ENCODE measurements around the gene SHROOM2. TPM values are rescaled to one million over a fixed set of nuclear protein-coding genes. Genes with fewer than 3 reads are reported as not detected.

Gene SHROOM2
- total RNA-seq, 1 donor from 2014 or later = 8.2 TPM

DNA sequence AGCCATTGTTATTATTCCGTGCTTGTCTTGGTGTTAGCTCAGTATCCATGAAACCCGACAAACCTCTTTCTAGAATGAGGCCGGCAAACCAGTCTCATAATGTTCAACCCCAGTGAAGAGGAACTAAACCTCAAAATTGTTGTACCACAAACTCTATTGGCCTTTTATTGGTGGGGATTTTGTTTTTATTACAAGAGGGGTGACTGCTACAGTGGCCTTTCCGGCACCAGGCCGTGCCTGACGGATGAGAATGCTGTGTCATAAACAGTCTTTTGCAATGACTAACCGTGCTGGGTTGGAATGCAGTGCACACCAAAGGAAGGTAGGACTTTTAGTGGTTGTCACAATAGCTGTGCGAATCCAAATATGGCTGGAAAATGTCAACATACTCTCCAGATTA lies 60.8 kb downstream of the SHROOM2 start:
- Mint-ChIP-seq H3K27me3 (ENCODE audit: unreplicated experiment) (no peaks in the 10 kb centered on the region), H3K4me1 (ENCODE audit: unreplicated experiment) (peaks cover 40% of the 10 kb centered on the region), H3K4me3 (ENCODE audit: unreplicated experiment) (no peak overlapping the region), H3K9me3 (ENCODE audit: unreplicated experiment) (peaks cover 3% of the 10 kb centered on the region), H3K27ac (ENCODE audit: unreplicated experiment) (peak overlapping the region; percentile 75), H3K36me3 (ENCODE audit: unreplicated experiment) (no peaks in the 10 kb centered on the region)
- DNase-seq (ENCODE audit: extremely low spot score, unreplicated experiment) = no peak
- TF ChIP-seq, protein P1, sequence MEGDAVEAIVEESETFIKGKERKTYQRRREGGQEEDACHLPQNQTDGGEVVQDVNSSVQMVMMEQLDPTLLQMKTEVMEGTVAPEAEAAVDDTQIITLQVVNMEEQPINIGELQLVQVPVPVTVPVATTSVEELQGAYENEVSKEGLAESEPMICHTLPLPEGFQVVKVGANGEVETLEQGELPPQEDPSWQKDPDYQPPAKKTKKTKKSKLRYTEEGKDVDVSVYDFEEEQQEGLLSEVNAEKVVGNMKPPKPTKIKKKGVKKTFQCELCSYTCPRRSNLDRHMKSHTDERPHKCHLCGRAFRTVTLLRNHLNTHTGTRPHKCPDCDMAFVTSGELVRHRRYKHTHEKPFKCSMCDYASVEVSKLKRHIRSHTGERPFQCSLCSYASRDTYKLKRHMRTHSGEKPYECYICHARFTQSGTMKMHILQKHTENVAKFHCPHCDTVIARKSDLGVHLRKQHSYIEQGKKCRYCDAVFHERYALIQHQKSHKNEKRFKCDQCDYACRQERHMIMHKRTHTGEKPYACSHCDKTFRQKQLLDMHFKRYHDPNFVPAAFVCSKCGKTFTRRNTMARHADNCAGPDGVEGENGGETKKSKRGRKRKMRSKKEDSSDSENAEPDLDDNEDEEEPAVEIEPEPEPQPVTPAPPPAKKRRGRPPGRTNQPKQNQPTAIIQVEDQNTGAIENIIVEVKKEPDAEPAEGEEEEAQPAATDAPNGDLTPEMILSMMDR (IDR thresholded peaks at IDR 0.05) = no peak

DNA sequence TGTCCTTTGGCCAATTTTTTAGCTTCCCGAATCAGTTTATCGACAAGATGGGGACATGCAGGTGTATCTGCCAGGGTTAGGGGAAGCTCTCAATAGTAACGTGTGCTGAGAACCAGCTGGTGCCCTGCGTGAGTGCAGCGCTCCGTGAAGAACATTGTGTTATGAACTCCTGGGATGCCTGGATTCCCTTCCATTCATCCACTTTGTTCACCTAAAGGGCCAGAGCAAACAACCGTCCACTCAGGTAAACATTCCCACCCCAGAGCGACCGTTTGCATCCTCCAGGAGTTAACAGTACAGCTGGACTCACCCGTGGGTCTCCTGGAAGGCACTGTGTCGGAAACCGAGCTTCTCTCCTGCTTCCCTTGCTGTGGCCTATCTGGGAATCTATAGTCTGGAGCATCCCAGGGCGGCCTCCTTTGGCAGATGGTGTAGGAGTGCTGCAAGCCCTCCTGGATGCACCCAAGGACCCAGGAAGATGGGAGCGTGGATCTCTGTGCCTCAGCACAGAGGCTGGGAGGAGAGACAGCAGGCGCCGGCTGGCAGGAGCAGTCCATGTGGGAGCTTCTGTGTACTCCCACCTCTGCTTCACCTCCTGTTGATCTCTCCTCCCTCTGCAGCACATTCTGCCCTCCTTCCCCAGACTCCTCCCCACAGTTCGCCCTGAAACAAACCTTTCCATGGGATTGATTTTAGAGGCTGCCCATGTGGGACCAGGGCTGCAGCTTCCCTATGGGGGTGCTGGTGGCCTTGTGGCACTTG lies 62.7 kb downstream of the SHROOM2 start:
- Mint-ChIP-seq H3K27ac (ENCODE audit: unreplicated experiment) (no peak overlapping the region), H3K4me3 (ENCODE audit: unreplicated experiment) (no peak overlapping the region), H3K9me3 (ENCODE audit: unreplicated experiment) (no peaks in the 10 kb centered on the region), H3K4me1 (ENCODE audit: unreplicated experiment) (peaks cover 28% of the 10 kb centered on the region), H3K27me3 (ENCODE audit: unreplicated experiment) (no peaks in the 10 kb centered on the region), H3K36me3 (ENCODE audit: unreplicated experiment) (no peaks in the 10 kb centered on the region)
- DNase-seq (ENCODE audit: extremely low spot score, unreplicated experiment) = no peak
- TF ChIP-seq, protein P1 (IDR thresholded peaks at IDR 0.05) = no peak

DNA sequence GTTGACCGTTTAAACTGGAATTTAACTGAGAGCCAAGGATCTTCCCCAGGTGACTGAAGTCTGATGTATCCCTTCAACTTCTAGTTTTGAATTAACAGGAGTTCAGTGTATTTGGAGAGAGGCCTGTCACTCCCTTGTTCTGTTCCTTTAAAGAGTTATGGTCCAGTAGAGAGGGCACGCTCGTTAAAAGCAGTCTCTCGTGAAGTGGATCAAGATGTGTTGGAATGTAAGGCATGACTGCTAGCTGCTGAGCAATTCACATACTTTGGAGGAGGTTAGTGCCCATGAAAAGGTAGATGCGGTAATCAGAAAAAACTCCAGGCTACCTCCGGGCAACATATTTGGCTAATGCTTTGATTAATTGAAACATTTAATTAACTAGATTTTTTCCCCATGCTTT lies 65.7 kb downstream of the SHROOM2 start:
- peaks cover 19% of the 10 kb centered on the region for H3K4me1 Mint-ChIP-seq (ENCODE audit: unreplicated experiment)
- no peaks in the 10 kb centered on the region for H3K9me3 Mint-ChIP-seq (ENCODE audit: unreplicated experiment)
- no peak overlapping the region for H3K27ac Mint-ChIP-seq (ENCODE audit: unreplicated experiment)

DNA sequence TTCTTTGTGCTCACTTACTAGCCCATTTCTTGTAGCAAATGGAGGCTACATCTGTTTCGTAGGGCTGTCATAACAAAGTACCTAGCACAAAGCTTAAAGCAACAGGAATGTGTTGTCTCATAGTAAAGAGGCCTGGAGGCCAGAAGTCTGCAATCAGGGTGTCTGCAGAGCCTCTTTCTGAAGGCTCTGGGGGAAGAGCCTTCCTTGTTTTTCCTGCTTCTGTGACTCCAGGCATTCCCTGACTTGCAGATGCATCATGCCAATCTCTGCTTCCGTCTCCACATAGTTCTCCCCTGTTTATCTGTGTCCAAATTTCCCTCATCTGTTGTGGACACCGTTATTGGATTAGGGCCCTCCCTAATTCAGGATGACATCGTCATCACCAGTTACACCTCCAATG lies 67.1 kb downstream of the SHROOM2 start:
- H3K36me3 Mint-ChIP-seq (ENCODE audit: unreplicated experiment) = peaks cover 1% of the 10 kb centered on the region
- H3K27ac Mint-ChIP-seq (ENCODE audit: unreplicated experiment) = no peak overlapping the region
- H3K27me3 Mint-ChIP-seq (ENCODE audit: unreplicated experiment) = no peaks in the 10 kb centered on the region
- H3K4me3 Mint-ChIP-seq (ENCODE audit: unreplicated experiment) = no peak overlapping the region
- no peak for DNase-seq (ENCODE audit: extremely low spot score, unreplicated experiment)
- peaks cover 13% of the 10 kb centered on the region for H3K4me1 Mint-ChIP-seq (ENCODE audit: unreplicated experiment)
- TF ChIP-seq, protein P1 (IDR thresholded peaks at IDR 0.05) = no peak
- no peaks in the 10 kb centered on the region for H3K9me3 Mint-ChIP-seq (ENCODE audit: unreplicated experiment)

More for the DNA sequence above, 65.7 kb downstream of the SHROOM2 start:
- TF ChIP-seq, protein P1 (IDR thresholded peaks at IDR 0.05) = no peak
- Mint-ChIP-seq H3K27me3 (ENCODE audit: unreplicated experiment) (no peaks in the 10 kb centered on the region), H3K4me3 (ENCODE audit: unreplicated experiment) (no peak overlapping the region), H3K36me3 (ENCODE audit: unreplicated experiment) (no peaks in the 10 kb centered on the region)
- DNase-seq (ENCODE audit: extremely low spot score, unreplicated experiment) = no peak

DNA sequence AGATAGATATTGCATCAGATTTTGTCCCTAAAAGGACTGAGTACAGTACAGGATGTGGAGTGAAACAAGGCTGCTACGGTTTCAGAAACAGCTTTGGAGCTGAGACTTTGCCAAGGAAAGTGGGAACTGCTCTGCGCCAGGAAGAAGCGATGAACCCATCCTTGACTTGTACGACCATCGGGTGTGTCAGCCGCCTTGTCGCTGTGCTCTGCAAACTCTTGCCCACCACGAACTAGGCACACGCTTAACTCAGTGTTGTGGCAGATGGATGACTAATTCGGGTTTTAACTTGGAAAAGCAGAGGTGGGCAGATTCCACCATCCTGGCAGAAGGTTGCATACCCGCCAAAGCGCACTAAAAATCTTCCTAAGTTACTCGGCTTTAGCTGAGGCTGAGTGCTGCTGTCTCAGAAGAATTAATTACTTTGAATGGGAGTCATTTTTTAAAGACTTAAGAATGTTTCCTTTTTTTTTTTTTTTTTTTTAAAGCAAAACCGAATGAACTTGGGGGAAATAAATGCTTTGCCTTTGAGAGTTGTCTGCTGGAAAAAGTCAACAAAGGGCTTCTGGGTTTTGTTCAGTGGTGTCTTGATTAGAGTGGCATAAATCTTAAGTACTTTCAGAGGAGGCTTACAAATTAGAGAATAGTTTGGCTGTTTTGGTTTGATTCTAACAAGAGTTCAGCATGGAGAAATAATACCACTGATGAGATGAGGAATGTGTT lies 69.5 kb downstream of the SHROOM2 start:
- TF ChIP-seq, protein P1 (IDR thresholded peaks at IDR 0.05) = no peak
- no peak overlapping the region for H3K4me3 Mint-ChIP-seq (ENCODE audit: unreplicated experiment)
- peaks cover 1% of the 10 kb centered on the region for H3K36me3 Mint-ChIP-seq (ENCODE audit: unreplicated experiment)
- no peaks in the 10 kb centered on the region for H3K27me3 Mint-ChIP-seq (ENCODE audit: unreplicated experiment)
- H3K4me1 Mint-ChIP-seq (ENCODE audit: unreplicated experiment) = peaks cover 27% of the 10 kb centered on the region
- no peak overlapping the region for H3K27ac Mint-ChIP-seq (ENCODE audit: unreplicated experiment)
- no peaks in the 10 kb centered on the region for H3K9me3 Mint-ChIP-seq (ENCODE audit: unreplicated experiment)
- DNase-seq (ENCODE audit: extremely low spot score, unreplicated experiment) = no peak

Measured in osteocyte (in vitro differentiated cells).